GM12878 (cell line): ENCODE measurements around the gene OR8B2.

ENCODE experiments used
- CTCF ChIP-seq, 3 experiments: IDR thresholded peaks in 2 of 3; conservative IDR thresholded peaks in 1 of 3; 2 replicates each; pipeline ENCODE4 v1.5.1; 2011; ENCODE audit warnings: low read depth in 3 of 3, low read length in 3 of 3, mild to moderate bottlenecking in 3 of 3, control low read depth in 2 of 3, moderate library complexity in 2 of 3, inconsistent platforms in 1 of 3, mixed read lengths in 1 of 3; ENCODE audit not compliant: control insufficient read depth in 2 of 3, insufficient read depth in 1 of 3; ENCODE audit errors: extremely low read depth in 1 of 3
- NKRF ChIP-seq: fragments of 450-650 bp; conservative IDR thresholded peaks from 2 replicates; pipeline ENCODE4 v1.6.1; 2017; ENCODE audit warnings: mild to moderate bottlenecking, moderate library complexity
- NR2C2 ChIP-seq: IDR thresholded peaks from 2 replicates; pipeline ENCODE4 v1.6.1; 2011; ENCODE audit warnings: borderline replicate concordance, low read depth; ENCODE audit not compliant: control insufficient read depth, insufficient read length
- SPI1 ChIP-seq: IDR thresholded peaks from 2 replicates; pipeline ENCODE4 v1.6.1; 2011; ENCODE audit warnings: low read depth, mild to moderate bottlenecking, low read length, moderate library complexity, borderline replicate concordance; ENCODE audit not compliant: insufficient read depth
- USF2 ChIP-seq: IDR thresholded peaks from 2 replicates; pipeline ENCODE4 v1.6.1; 2011; ENCODE audit warnings: low read depth, low read length, improper control_type of control experiment, borderline replicate concordance
- YY1 ChIP-seq: IDR thresholded peaks from 2 replicates; pipeline ENCODE4 v1.6.1; 2011; ENCODE audit warnings: low read depth, mild to moderate bottlenecking, low read length

- TF ChIP-seq USF2 (no peak), NR2C2 (no peak), CTCF (IDR thresholded peaks at IDR 0.05 in 2 of 3, conservative IDR thresholded peaks at IDR 0.05 in 1 of 3; ENCODE audit: control insufficient read depth in 2 of 3, extremely low read depth in 1 of 3, insufficient read depth in 1 of 3, low read depth in 3 of 3, low read length in 3 of 3) (no peak), YY1 (no peak), NKRF (no peak), SPI1 (no peak)
Observed at GRCh38 chr11:124380585-124380984, 3.7 kb downstream of the OR8B2 start.
